GM19351 (cell line): ENCODE measurements around the gene RPL18A.

Source experiments
- ATAC-seq: cut with Tn5 transposase; IDR thresholded peaks from one replicate; pipeline ENCODE4 v1.9.1; 2021; ENCODE audit warnings: mild to moderate bottlenecking, moderate library complexity; ENCODE audit not compliant: unreplicated experiment

RPL18A gene

DNA sequence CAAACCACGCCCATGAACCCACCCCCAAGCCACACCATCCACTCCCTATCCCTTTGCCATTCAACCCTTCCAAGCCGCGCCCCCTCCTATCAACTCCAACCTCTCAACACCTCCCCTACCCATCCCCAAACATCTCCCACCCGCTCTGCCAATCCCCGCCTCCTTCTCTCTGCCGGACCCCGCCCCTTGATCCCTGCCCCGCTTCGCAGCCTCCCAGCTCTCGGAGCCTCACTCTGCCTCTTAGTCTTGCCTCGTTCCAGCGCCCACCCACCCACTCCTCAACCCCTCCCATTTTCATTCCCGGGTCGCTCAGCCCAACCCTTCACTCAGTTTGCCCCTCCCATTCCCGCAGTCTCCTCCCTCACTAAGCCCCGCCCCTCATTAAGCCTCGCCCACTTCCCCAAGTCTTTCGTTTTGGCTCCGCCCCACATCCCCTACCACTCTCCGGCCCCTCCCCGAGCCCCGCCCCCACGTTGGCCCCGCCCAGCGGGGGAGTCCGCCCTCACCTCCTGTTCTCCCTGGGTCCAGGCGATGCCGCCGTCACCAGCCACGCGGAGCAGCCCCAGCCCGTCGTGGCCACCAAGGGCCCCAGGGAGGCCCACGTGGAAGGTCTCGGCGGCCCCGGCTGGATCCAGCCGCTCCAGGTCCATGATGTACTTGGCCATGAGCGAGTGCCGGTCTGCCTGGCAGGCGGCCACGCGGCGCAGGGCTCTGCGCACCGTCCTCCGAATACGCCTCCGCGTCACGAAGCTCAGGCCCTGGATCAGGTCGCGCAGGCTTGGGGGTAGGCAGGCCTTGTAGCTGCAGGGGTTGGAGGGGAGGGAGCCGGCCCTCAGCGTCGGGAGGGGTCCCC is 17.7 kb upstream of the RPL18A start:
- ATAC-seq, result no peak

GRCh38 chr19:17842663-17843291 is 16.9 kb upstream of the RPL18A start:
- no peak for ATAC-seq

DNA sequence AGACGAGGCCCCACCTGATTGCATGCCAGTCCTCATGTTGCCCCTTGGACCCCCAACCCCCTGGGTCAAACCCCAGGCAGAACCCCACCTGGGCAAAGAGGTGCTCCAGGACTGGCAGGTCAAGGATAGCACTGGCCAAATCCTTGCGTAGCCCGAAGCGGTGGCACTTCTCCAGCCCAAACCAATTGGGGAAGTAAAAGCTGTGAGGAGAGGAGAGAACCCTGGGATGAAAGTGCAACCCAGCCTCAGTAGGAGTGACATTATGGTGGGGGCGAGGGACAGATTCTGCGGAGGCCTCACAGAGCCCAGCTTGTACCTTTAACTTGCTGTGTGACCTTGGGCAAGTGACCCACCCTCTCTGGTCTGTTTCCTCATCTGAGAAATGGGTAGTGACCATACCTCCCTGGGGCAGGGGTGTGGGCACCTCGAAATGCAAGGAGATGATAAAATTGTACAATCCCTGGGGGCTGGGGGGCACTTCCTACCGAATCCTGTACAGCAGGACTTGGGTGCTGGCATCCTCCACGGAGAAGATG is 16.4 kb upstream of the RPL18A start:
- ATAC-seq, result no peak

GRCh38 chr19:17843908-17844490 is 15.7 kb upstream of the RPL18A start:
- no peak for ATAC-seq

- no peak for ATAC-seq
Measured at GRCh38 chr19:17846146-17846545, 13.6 kb upstream of the RPL18A start.

DNA sequence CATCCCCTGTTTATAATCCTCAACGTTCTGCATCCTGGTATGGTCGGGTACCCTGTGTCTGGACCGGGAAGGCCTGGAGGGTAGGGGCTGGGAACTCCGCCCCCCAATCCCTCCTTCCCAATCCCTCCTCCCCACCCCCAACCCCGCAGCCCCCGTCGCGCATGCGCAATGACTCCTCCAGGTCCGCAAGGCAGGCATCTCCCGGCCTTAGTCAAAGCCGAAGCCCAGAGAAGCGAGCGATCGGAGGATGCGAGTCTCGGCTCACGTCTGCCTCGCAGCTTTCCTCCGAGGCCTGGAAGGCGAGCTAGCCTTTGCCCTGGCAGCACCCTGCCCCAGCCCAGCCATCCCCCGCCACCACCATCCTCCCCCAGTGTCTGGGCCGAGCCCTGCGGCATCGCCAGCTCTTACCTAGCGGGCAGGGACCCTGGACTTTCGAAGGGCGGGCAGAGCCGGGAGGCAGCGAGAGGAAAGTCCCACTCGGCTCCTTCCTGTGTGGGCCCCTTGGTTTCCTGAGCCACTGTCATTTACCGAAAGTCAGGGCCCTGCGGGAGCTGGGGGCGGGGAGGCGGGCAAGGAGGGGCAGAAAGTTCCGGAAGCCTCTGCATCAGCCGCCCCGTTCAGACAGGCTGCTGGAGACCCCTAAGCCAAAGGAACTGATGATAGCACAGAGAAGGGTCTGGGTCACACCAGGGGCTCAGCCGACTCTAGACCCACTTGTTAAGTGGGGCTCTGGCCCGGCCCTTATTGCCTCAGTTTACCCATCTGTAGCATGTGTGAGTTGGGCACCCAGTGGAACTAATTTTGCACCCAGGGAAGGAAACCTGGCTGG is 12.0 kb upstream of the RPL18A start, which contains the start of gene JAK3:
JAK3 (minus strand) TSS at position 445 of the 829 bp plus-strand sequence. CDS start 3,565 bp downstream, outside the sequence.
- ATAC-seq, result no peak

DNA sequence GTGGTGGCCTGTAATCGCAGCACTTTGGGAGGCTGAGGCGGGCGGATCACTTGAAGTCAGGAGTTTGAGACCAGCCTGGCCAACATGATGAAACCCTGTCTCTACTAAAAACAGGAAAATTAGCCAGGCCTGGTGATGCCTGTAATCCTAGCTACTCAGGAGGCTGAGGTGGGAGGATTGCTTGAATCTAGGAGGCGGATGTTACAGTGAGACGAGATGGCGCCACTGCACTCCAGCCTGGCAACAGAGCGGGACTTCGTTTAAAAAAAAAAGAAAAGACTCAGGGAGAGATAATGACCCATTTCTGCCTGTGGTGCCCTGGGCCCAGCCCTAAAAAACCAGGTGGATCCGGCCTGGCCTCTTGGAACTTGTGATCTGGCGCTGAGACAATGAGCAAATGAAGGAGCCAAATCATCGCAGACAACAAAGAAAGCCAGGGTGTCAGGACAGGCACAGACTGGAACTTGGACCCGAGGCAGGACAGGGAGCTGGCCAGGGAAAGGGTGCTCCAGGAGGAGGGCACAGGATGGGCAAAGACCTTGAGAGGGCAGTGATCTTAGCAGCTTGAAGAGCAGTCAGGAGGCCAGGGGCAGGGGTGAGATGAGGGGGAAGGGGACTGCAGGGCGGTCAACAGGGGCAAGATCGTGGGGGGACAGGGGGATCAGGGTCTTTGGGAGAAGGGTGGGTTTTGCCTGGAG is 11.0 kb upstream of the RPL18A start:
- ATAC-seq, result no peak

GRCh38 chr19:17854061-17854460 is 5.6 kb upstream of the RPL18A start:
- ATAC-seq, result no peak

DNA sequence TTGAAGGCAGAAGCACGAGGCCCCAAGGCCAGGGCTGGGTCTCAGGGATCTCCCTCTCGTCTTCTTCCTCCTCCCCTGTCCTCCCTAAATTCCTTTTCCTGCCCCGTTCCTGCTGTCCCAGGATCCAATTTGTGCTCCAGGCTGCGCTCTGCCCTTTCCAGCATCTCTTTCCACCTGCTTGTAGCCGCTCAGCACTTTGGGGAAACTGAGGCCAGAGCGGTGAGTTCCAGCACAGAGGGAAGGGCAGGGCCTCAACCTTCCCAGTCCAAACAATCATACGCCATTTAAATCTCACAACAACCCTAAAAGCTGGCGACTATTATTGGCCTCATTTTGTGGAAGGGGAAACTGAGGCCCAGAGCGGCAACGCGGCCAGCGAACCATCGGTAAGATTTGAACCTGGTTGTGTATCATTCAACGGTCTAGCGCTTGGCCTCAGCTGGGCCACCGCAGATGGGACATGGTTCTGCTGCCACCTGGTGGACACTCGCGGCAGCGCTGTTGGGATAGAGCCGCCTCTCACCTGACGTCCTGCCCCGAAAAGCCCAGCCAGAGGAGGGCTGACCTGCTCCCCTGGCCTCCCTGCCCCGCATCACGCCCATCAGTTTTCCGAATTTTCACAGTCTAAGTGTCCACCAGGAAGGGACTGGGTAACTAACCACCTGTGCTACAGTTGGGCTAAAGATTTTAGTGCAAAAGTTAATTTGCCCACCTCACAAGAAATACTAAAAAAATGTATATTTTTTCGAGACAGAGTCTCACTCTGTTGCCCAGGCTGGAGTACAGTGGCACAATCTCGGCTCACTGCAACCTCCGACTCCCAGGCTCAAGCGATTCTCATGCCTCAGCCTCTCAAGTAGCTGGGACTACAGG is 4.2 kb upstream of the RPL18A start:
- ATAC-seq, result no peak

- ATAC-seq, result no peak
Measured at GRCh38 chr19:17860331-17860992, 752 bp downstream of the RPL18A start.

DNA sequence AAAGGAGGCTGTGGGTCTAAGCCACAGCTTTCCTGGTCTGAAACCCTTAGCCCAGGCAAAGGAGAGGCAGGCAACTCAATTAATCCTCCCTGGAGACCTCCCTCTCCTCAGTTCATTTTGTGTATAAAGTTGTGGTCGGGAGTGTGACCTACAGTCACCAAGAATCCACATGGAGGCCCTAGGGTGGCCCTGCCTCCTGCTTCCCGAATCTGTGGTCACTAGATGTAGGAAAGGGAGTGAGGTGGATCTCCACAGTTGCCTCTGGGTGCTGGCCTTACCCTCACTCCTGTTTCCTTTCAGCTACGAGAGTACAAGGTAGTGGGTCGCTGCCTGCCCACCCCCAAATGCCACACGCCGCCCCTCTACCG is 1.3 kb downstream of the RPL18A start:
- ATAC-seq, result no peak

- ATAC-seq, result no peak
Measured at GRCh38 chr19:17861542-17862402, 2.1 kb downstream of the RPL18A start.

DNA sequence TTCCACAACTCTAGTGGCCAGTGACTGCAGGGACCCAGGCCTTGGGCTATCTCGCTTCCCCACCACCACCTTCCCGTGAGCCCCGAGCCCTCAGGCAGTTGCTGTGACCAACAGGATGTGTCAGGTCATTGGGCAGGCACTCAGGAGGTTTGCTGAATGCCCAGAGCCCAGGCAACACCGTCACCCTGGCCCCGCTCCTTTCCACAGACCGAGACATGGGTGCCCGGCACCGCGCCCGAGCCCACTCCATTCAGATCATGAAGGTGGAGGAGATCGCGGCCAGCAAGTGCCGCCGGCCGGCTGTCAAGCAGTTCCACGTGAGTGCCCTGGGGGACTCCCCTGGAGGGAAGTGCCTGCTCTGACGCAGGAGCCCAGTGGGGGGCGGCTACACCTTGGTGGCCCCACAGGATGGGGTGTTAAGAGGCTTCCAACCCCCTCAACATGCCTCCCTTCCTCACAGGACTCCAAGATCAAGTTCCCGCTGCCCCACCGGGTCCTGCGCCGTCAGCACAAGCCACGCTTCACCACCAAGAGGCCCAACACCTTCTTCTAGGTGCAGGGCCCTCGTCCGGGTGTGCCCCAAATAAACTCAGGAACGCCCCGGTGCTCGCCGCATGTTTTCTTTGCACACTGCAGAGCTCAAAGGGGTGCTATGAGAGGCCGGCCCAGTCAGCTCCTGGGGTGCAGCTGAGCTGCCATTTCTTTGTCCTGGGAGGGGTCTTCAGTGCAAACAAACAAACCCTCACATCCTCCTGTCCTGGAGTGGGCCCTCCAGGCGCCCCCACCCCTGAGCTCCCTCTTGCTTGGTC is 3.2 kb downstream of the RPL18A start:
- no peak for ATAC-seq

DNA sequence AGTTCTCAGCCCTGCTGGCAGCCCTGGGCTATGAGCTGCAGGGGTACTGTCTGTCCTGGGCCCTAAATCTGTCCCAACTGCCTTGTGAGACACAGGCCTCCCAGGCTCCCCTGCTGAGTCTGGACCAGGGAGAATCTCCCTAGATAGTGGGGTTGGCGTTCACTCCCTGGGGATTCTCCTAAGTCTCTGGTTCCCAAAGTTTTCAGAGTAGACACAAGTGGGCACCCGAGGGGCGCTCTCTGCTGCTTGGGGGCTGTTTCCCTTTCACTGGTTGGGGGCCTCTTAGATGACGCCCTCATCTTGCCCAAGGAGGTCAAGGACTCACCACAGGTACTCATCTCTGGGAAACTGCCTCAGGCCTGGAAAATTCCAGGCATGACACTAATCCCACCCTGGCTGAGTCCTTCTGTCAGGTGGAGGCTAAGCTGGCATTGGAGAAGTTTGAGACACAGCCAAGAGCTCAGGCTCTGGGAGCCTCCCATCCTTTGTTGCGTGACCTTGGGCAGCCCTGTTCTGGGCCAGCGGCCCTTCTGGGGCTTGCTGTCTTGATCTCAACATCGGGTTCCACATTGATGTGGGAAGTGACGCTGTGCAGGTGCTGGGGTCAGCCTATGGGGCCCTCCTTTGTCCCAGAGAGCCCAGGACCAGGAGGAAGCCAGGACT is 3.9 kb downstream of the RPL18A start:
- no peak for ATAC-seq

GRCh38 chr19:17865364-17866311 is 5.9 kb downstream of the RPL18A start:
- no peak for ATAC-seq
